Central memory CD8-positive, alpha-beta T cell (primary cell): ENCODE results near the gene TSHZ2.
"Not testable (repeated sequence)": the region's sequence is repeated elsewhere in the genome, so short reads cannot be mapped to it uniquely, and the experiment has no call there.

ENCODE experiments used
- ATAC-seq: fragments of 150-1000 bp; cut with Tn5 transposase; replicated peaks from 2 replicates; pipeline ENCODE4 v1.10.0; 2022; ENCODE audit warnings: mild to moderate bottlenecking, moderate FRiP score, moderate number of reproducible peaks; ENCODE audit not compliant: poor library complexity, severe bottlenecking; ENCODE audit errors: extremely low read depth
- DNase-seq, 2 donors: peaks; one replicate each; pipeline ENCODE4 v3.0.0; 2021; ENCODE audit warnings: low spot score in 2 of 2
- H3K27ac Mint-ChIP-seq: one replicate; pipeline ENCODE4 v1.8.0; 2022; ENCODE audit warnings: low read depth, mild to moderate bottlenecking, moderate library complexity, mixed read lengths
- H3K27me3 Mint-ChIP-seq: one replicate; pipeline ENCODE4 v1.8.0; 2022; ENCODE audit warnings: mixed read lengths
- H3K36me3 Mint-ChIP-seq: one replicate; pipeline ENCODE4 v1.8.0; 2022; ENCODE audit warnings: mild to moderate bottlenecking, moderate library complexity, mixed read lengths; ENCODE audit not compliant: insufficient read depth
- H3K4me1 Mint-ChIP-seq: one replicate; pipeline ENCODE4 v1.8.0; 2022; ENCODE audit warnings: mixed read lengths
- H3K4me3 Mint-ChIP-seq: one replicate; pipeline ENCODE4 v1.8.0; 2022; ENCODE audit warnings: mild to moderate bottlenecking, moderate library complexity, mixed read lengths
- H3K9me3 Mint-ChIP-seq: one replicate; pipeline ENCODE4 v1.8.0; 2022; ENCODE audit warnings: mixed read lengths

The TSHZ2 gene

DNA sequence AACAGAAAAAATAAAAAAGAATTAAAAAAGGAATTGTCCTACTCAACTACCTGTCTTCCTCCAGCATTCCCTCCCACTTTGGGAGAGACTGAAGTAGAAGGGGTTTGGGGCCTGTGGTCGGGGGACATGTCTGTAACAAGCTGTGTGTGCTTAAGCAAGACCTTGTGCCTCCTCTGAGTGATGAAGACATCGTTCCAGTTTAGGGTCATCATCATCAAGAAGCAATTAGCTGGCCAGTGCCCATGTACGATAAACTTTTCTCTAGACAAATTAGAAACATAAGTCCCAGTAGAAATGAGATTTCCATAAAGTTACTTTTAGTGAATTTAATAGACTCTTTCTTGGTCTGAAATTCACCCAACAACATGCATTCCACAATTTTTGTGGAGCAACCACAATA lies 348.5 kb downstream of the TSHZ2 start:
- no peaks in the 10 kb centered on the region for H3K9me3 Mint-ChIP-seq
- H3K4me3 Mint-ChIP-seq: no peak overlapping the region
- peaks cover 1% of the 10 kb centered on the region for H3K36me3 Mint-ChIP-seq
- ATAC-seq (no peak), DNase-seq (no peak)
- H3K4me1 Mint-ChIP-seq: no peaks in the 10 kb centered on the region
- H3K27ac Mint-ChIP-seq: no peak overlapping the region
- peaks cover 22% of the 10 kb centered on the region for H3K27me3 Mint-ChIP-seq

DNA sequence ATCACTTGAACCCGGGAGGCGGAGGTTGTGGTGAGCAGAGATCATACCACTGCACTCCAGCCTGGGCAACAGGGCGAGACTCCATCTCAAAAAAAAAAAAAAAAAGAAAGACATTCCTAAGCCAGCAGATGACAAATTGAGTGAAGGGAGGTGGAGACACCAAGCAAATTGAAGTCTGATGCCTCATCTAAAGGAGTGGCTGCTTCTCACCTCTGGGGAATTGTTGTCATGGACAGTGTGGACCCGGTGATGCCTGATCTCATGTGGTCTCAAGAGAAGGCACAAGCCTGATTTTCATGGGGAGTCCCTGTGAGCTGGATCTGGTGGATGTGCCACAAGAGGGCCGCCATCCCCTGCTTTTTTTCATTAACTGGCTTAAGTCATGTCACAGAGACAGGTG lies 349.4 kb downstream of the TSHZ2 start:
- Mint-ChIP-seq H3K27ac (no peak overlapping the region), H3K4me1 (no peaks in the 10 kb centered on the region), H3K9me3 (no peaks in the 10 kb centered on the region)

DNA sequence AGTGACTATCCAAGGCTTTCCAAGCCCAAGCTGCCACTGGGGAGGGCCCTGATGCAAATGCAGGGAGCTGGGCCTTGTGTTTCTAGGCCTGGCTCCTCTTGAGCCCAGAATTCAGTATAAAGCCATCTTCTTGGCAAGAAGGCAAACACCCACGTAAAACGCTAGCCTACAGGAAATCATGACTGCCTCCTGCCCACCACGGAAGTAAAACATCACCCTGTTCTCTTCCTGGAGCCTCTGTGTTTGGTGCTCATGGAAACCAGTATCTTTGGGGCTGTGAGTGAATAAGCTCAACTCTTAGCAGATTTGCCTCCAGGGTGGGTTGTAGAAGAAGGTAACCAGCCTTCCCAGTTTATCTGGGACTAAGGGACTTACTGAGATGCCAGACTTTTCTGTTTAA lies 350.5 kb downstream of the TSHZ2 start:
- Mint-ChIP-seq H3K36me3 (peaks cover 1% of the 10 kb centered on the region), H3K27me3 (peaks cover 32% of the 10 kb centered on the region), H3K27ac (no peak overlapping the region), H3K9me3 (no peaks in the 10 kb centered on the region), H3K4me3 (no peak overlapping the region), H3K4me1 (no peaks in the 10 kb centered on the region)
- DNase-seq: no peak
- ATAC-seq: no peak

More for the DNA sequence above, 349.4 kb downstream of the TSHZ2 start:
- Mint-ChIP-seq H3K27me3 (peaks cover 26% of the 10 kb centered on the region), H3K4me3 (no peak overlapping the region), H3K36me3 (peaks cover 1% of the 10 kb centered on the region)
- DNase-seq (no peak), ATAC-seq (no peak)

DNA sequence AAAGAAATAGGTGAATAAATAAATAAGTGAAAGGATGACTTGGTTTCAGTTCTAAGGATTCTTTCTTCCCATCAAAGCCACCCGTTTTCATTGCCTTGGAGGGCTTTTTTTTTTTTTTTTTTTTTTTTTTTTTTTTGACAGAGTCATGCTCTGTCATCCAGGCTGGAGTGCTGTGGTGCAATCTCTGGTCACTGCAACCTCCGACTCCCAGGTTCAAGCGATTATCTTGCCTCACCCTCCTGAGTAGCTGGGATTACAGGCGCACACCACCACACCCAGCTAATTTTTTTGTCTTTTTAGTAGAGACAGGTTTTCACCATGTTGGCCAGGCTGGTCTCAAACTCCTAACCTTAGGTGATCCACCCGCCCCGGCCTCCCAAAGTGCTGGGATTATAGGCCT lies 351.3 kb downstream of the TSHZ2 start:
- H3K36me3 Mint-ChIP-seq, H3K9me3 Mint-ChIP-seq, H3K4me1 Mint-ChIP-seq, H3K4me3 Mint-ChIP-seq, DNase-seq, ATAC-seq, H3K27ac Mint-ChIP-seq: not testable (repeated sequence)
- H3K27me3 Mint-ChIP-seq: peaks cover 32% of the 10 kb centered on the region

DNA sequence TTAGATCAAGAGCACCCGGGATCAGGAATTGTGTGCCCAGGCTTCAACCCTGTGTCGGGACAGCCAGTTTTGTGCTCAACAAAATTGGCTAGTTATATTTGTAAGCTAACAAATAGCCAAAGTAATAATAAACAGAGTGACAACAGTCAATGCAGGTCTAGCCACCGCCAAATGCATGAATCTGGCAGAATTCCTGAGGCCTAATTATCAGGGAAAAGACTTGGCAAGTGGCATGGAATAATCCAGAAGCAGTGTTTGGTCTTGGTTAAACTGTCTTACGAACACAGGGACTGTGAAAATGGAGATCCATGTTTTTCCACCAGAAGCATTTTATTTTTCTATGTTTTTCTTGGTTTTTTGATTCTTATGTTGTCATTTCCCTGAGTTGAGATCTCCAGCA lies 352.7 kb downstream of the TSHZ2 start:
- no peaks in the 10 kb centered on the region for H3K9me3 Mint-ChIP-seq
- H3K36me3 Mint-ChIP-seq: peaks cover 1% of the 10 kb centered on the region
- peaks cover 32% of the 10 kb centered on the region for H3K27me3 Mint-ChIP-seq
- no peak for DNase-seq
- H3K4me3 Mint-ChIP-seq: no peak overlapping the region
- no peak overlapping the region for H3K27ac Mint-ChIP-seq
- no peak for ATAC-seq
- H3K4me1 Mint-ChIP-seq: no peaks in the 10 kb centered on the region

GRCh38 chr20:53328961-53329360 lies 356.8 kb downstream of the TSHZ2 start:
- ATAC-seq (no peak), DNase-seq (no peak)
- no peaks in the 10 kb centered on the region for H3K9me3 Mint-ChIP-seq
- H3K36me3 Mint-ChIP-seq: no peaks in the 10 kb centered on the region
- H3K4me3 Mint-ChIP-seq: no peak overlapping the region
- H3K27ac Mint-ChIP-seq: no peak overlapping the region
- H3K27me3 Mint-ChIP-seq: peaks cover 53% of the 10 kb centered on the region
- H3K4me1 Mint-ChIP-seq: no peaks in the 10 kb centered on the region

DNA sequence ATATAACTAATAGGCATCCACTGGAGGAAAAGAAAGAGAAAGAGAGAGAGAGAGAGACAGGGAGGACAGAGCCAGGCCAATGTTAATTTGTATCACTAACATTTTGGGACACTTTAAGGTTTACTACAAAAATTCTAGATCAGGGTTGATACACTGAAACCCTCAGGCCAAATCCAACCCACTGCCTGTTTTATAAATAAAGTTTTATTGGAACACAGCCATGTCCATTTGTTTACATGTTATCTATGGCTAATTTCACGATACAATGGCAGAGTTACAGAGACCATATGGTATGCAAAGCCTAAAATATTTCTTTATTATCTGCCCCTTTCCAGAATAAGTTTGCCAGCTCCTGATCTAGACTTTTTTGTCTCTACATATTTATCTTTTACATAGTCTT lies 357.6 kb downstream of the TSHZ2 start:
- Mint-ChIP-seq H3K27me3 (peaks cover 53% of the 10 kb centered on the region), H3K4me1 (no peaks in the 10 kb centered on the region), H3K36me3 (no peaks in the 10 kb centered on the region)

DNA sequence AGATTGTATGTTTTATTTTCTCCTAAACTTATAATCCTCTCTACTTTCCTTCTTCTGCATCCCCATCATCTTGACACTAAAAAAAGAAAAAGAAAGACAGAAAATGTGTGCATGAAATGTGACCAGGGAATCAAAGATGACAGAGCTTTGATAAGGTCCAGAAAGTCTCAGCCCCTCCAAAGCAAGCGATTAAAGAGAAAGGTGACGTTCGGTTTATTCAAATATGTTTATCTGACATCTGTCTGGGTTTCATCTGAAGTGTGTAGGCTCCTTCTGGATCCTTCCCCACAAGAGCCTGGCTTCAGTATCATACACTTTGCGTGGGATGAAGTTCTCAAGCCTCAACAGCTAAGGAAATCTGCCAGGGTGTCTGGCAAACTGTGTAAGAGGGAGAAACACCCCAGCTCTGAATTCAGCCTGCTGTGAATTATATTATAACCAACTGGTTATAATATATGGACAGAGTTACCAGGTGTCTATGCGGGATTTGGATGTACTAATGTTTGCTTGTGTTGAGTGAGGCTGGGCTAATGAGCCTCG lies 358.5 kb downstream of the TSHZ2 start:
- Mint-ChIP-seq H3K9me3 (no peaks in the 10 kb centered on the region), H3K4me1 (no peaks in the 10 kb centered on the region), H3K4me3 (no peak overlapping the region), H3K36me3 (no peaks in the 10 kb centered on the region), H3K27ac (no peak overlapping the region), H3K27me3 (peaks cover 46% of the 10 kb centered on the region)
- DNase-seq: no peak
- ATAC-seq: no peak

More for the DNA sequence above, 357.6 kb downstream of the TSHZ2 start:
- no peak for DNase-seq
- no peak overlapping the region for H3K27ac Mint-ChIP-seq
- H3K9me3 Mint-ChIP-seq: no peaks in the 10 kb centered on the region
- ATAC-seq: no peak
- H3K4me3 Mint-ChIP-seq: no peak overlapping the region

- Mint-ChIP-seq H3K4me3 (no peak overlapping the region), H3K9me3 (no peaks in the 10 kb centered on the region), H3K27ac (no peak overlapping the region), H3K27me3 (peaks cover 39% of the 10 kb centered on the region), H3K4me1 (no peaks in the 10 kb centered on the region), H3K36me3 (no peaks in the 10 kb centered on the region)
- no peak for DNase-seq
- ATAC-seq: no peak
Observed at GRCh38 chr20:53331151-53331973, 359.2 kb downstream of the TSHZ2 start.

- ATAC-seq: no peak
- no peak overlapping the region for H3K27ac Mint-ChIP-seq
- H3K4me1 Mint-ChIP-seq: no peaks in the 10 kb centered on the region
- H3K36me3 Mint-ChIP-seq: no peaks in the 10 kb centered on the region
- no peaks in the 10 kb centered on the region for H3K9me3 Mint-ChIP-seq
- DNase-seq: no peak
- H3K27me3 Mint-ChIP-seq: peaks cover 30% of the 10 kb centered on the region
- no peak overlapping the region for H3K4me3 Mint-ChIP-seq
Observed at GRCh38 chr20:53332022-53332837, 360.1 kb downstream of the TSHZ2 start.

- Mint-ChIP-seq H3K4me3 (no peak overlapping the region), H3K9me3 (no peaks in the 10 kb centered on the region), H3K4me1 (no peaks in the 10 kb centered on the region), H3K36me3 (no peaks in the 10 kb centered on the region), H3K27me3 (peaks cover 21% of the 10 kb centered on the region), H3K27ac (no peak overlapping the region)
- DNase-seq (no peak), ATAC-seq (no peak)
Observed at GRCh38 chr20:53334861-53335260, 362.7 kb downstream of the TSHZ2 start.

- H3K36me3 Mint-ChIP-seq: no peaks in the 10 kb centered on the region
- no peaks in the 10 kb centered on the region for H3K9me3 Mint-ChIP-seq
- DNase-seq (no peak), ATAC-seq (no peak)
- no peaks in the 10 kb centered on the region for H3K4me1 Mint-ChIP-seq
- no peak overlapping the region for H3K27ac Mint-ChIP-seq
- H3K4me3 Mint-ChIP-seq: no peak overlapping the region
- peaks cover 17% of the 10 kb centered on the region for H3K27me3 Mint-ChIP-seq
Observed at GRCh38 chr20:53335555-53335954, 363.4 kb downstream of the TSHZ2 start.

DNA sequence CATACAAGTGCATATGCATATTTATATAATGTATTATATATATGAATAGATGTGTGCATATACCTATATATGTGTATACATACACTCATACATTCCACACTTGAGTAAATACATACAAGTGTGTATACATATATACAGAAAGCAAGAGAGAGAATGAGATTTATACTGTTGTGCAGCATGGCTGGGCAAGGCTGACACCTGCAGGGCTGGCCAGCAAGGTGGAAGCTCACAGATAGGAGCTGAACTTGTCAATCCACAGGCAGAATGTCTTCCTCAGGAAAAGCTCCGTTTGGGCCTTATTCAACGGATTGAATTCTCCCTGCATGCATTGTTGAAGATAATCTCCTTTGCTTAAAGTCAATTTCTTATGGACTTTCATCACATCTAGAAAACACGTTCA lies 364.7 kb downstream of the TSHZ2 start:
- H3K9me3 Mint-ChIP-seq: no peaks in the 10 kb centered on the region
- H3K36me3 Mint-ChIP-seq: no peaks in the 10 kb centered on the region
- no peak for DNase-seq
- H3K4me3 Mint-ChIP-seq: no peak overlapping the region
- H3K27me3 Mint-ChIP-seq: peaks cover 3% of the 10 kb centered on the region
- ATAC-seq: no peak
- no peaks in the 10 kb centered on the region for H3K4me1 Mint-ChIP-seq
- H3K27ac Mint-ChIP-seq: no peak overlapping the region
